Immature natural killer cell (primary cell): ENCODE results near the gene ARF1. TPM values are rescaled to one million over a fixed set of nuclear protein-coding genes. Genes with fewer than 3 reads are reported as not detected.

Experiments used
- DNase-seq, 3 donors: peaks; one replicate each; pipeline ENCODE4 v3.0.0; 2022; ENCODE audit warnings: mixed read lengths in 1 of 3
- H3K27ac Mint-ChIP-seq, 6 donors: one replicate each; pipeline ENCODE4 v1.8.0; 2020; ENCODE audit warnings: mixed read lengths in 6 of 6, mild to moderate bottlenecking in 5 of 6, inconsistent platforms in 4 of 6, moderate library complexity in 3 of 6
- H3K27me3 Mint-ChIP-seq, 3 donors: one replicate each; pipeline ENCODE4 v1.8.0; 2020 to 2021; ENCODE audit warnings: low read depth in 3 of 3, mild to moderate bottlenecking in 3 of 3, mixed read lengths in 3 of 3, moderate library complexity in 3 of 3, inconsistent platforms in 1 of 3
- H3K36me3 Mint-ChIP-seq, 3 donors: one replicate each; pipeline ENCODE4 v1.8.0; 2020; ENCODE audit warnings: mixed read lengths in 3 of 3, inconsistent platforms in 2 of 3, mild to moderate bottlenecking in 2 of 3
- H3K4me1 Mint-ChIP-seq, 2 donors: one replicate each; pipeline ENCODE4 v1.8.0; 2020; ENCODE audit warnings: inconsistent platforms in 2 of 2, mild to moderate bottlenecking in 2 of 2, mixed read lengths in 2 of 2, moderate library complexity in 1 of 2
- H3K4me3 Mint-ChIP-seq, 5 donors: one replicate each; pipeline ENCODE4 v1.8.0; 2020; ENCODE audit warnings: mild to moderate bottlenecking in 5 of 5, mixed read lengths in 5 of 5, inconsistent platforms in 3 of 5, moderate library complexity in 3 of 5
- H3K9me3 Mint-ChIP-seq, 6 donors: one replicate each; pipeline ENCODE4 v1.8.0; 2020; ENCODE audit warnings: mild to moderate bottlenecking in 6 of 6, mixed read lengths in 6 of 6, inconsistent platforms in 4 of 6, moderate library complexity in 3 of 6
- polyA plus RNA-seq, 3 donors: library from polyadenylated mRNA; unstranded; fragments of 300-500 nt; fragmentation: Illumina TruSeq; gene quantifications; one replicate each; pipeline ENCODE4 v1.2.3, GENCODE V29; 2021

ARF1 gene
- polyA plus RNA-seq, 3 donors from 2014 or later, result 533 to 916 (median 674) TPM

GRCh38 chr1:228145463-228146416, 63.2 kb downstream of the ARF1 start:
- H3K27me3 Mint-ChIP-seq, result peaks cover 4 to 13% (median 5%) of the 10 kb centered on the region in 3 donors
- no peaks in the 10 kb centered on the region for H3K9me3 Mint-ChIP-seq
- DNase-seq, result no peak
- H3K27ac Mint-ChIP-seq, result no peak overlapping the region
- no peaks in the 10 kb centered on the region for H3K36me3 Mint-ChIP-seq
- peaks cover 29 to 37% of the 10 kb centered on the region in 2 donors for H3K4me1 Mint-ChIP-seq
- H3K4me3 Mint-ChIP-seq, result no peak overlapping the region

- peaks cover 0 to 17% (median 2%) of the 10 kb centered on the region in 3 donors for H3K27me3 Mint-ChIP-seq
- no peaks in the 10 kb centered on the region for H3K36me3 Mint-ChIP-seq
- no peak for DNase-seq
- peaks cover 21 to 30% of the 10 kb centered on the region in 2 donors for H3K4me1 Mint-ChIP-seq
- no peaks in the 10 kb centered on the region for H3K9me3 Mint-ChIP-seq
- H3K27ac Mint-ChIP-seq, result no peak overlapping the region
- H3K4me3 Mint-ChIP-seq, result no peak overlapping the region
Observed at GRCh38 chr1:228146417-228147150, 64.1 kb downstream of the ARF1 start.

- DNase-seq, result no peak
- no peaks in the 10 kb centered on the region for H3K36me3 Mint-ChIP-seq
- no peak overlapping the region for H3K27ac Mint-ChIP-seq
- peaks cover 0 to 18% (median 2%) of the 10 kb centered on the region in 3 donors for H3K27me3 Mint-ChIP-seq
- peaks cover 21 to 23% of the 10 kb centered on the region in 2 donors for H3K4me1 Mint-ChIP-seq
- no peaks in the 10 kb centered on the region for H3K9me3 Mint-ChIP-seq
- H3K4me3 Mint-ChIP-seq, result no peak overlapping the region
Observed at GRCh38 chr1:228147151-228147693, 64.7 kb downstream of the ARF1 start.

GRCh38 chr1:228147768-228148167, 65.3 kb downstream of the ARF1 start:
- H3K4me3 Mint-ChIP-seq, result no peak overlapping the region
- H3K27ac Mint-ChIP-seq, result no peak overlapping the region
- DNase-seq, result no peak
- H3K36me3 Mint-ChIP-seq, result no peaks in the 10 kb centered on the region
- H3K27me3 Mint-ChIP-seq, result peaks cover 0 to 14% (median 2%) of the 10 kb centered on the region in 3 donors
- H3K4me1 Mint-ChIP-seq, result peaks cover 16 to 18% of the 10 kb centered on the region in 2 donors
- H3K9me3 Mint-ChIP-seq, result no peaks in the 10 kb centered on the region

DNA sequence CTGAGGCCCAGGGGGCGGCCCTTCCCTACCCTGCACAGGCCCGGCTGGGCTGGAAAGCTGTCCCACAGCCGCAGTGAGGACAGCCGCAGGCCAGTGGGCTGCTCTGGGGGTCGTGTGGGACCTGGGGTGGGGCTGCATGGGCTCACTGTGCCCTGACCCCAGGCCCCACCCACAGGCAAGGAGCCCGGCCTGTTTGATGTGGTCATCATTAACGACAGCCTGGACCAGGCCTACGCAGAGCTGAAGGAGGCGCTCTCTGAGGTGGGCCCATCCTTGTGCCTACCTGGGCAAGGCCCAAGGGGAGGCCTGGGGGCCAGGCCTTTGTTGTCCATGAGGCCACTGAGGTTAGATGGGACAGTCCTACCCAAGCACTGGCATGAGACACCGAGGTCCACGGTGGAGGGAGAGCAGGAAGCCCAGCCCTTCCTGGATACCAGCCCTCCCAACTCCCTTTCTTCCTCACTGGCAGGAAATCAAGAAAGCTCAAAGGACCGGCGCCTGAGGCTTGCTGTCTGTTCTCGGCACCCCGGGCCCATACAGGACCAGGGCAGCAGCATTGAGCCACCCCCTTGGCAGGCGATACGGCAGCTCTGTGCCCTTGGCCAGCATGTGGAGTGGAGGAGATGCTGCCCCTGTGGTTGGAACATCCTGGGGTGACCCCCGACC, 65.8 kb downstream of the ARF1 start:
- H3K27ac Mint-ChIP-seq, result no peak overlapping the region
- no peak overlapping the region for H3K4me3 Mint-ChIP-seq
- H3K4me1 Mint-ChIP-seq, result peaks cover 10 to 12% of the 10 kb centered on the region in 2 donors
- peaks cover 0 to 12% (median 2%) of the 10 kb centered on the region in 3 donors for H3K27me3 Mint-ChIP-seq
- H3K36me3 Mint-ChIP-seq, result no peaks in the 10 kb centered on the region
- H3K9me3 Mint-ChIP-seq, result no peaks in the 10 kb centered on the region
- DNase-seq, result no peak

Other genes with a start within 250 kb of the ARF1 start
- gene WNT9A, start 134.8 kb upstream of the ARF1 start, polyA plus RNA-seq, result not detected
- gene WNT3A, start 75.7 kb upstream of the ARF1 start, polyA plus RNA-seq, result not detected
- 10 to 100 TPM in 2 of 3 donors, 1 to 10 TPM in 1; 1.8 to 21.7 (median 16.6) TPM for gene C1orf35, start 20.6 kb downstream of the ARF1 start, polyA plus RNA-seq
- gene MRPL55, start 26.6 kb downstream of the ARF1 start, polyA plus RNA-seq, result 100 to 1,000 TPM; 125 to 230 (median 129) TPM
- 100 to 1,000 TPM; 516 to 803 (median 763) TPM for gene GUK1, start 57.6 kb downstream of the ARF1 start, polyA plus RNA-seq
- not detected for gene GJC2, start 67.2 kb downstream of the ARF1 start, polyA plus RNA-seq
- gene IBA57, start 83.1 kb downstream of the ARF1 start, polyA plus RNA-seq, result 1 to 10 TPM; 2.0 to 4.4 (median 2.0) TPM
- gene OBSCN, start 125.3 kb downstream of the ARF1 start, polyA plus RNA-seq, result 1 to 10 TPM in 1 of 3 donors, under 1 TPM in 1, not detected in 1; 0.19 to 1.9 TPM